Raji (cell line): ENCODE measurements around the gene SH3RF1.

ENCODE experiments used
- POLR2A ChIP-seq: IDR thresholded peaks from 2 replicates; pipeline ENCODE4 v1.6.1; 2011; ENCODE audit warnings: low read depth, low read length, control low read depth; ENCODE audit not compliant: insufficient read depth

SH3RF1 gene

GRCh38 chr4:169050881-169051760, 219.6 kb downstream of the SH3RF1 start:
- no peak for TF ChIP-seq POLR2A

- TF ChIP-seq POLR2A, result no peak
Observed at GRCh38 chr4:169050284-169050683, 220.5 kb downstream of the SH3RF1 start.

GRCh38 chr4:169048868-169049414, 221.8 kb downstream of the SH3RF1 start:
- TF ChIP-seq POLR2A, result no peak

- no peak for TF ChIP-seq POLR2A
Observed at GRCh38 chr4:169047956-169048355, 222.8 kb downstream of the SH3RF1 start.

GRCh38 chr4:169045862-169046584, 224.7 kb downstream of the SH3RF1 start:
- TF ChIP-seq POLR2A, result no peak

- TF ChIP-seq POLR2A, result no peak
Observed at GRCh38 chr4:169044714-169045447, 225.9 kb downstream of the SH3RF1 start.
